Activated gamma-delta T cell (primary cell): ENCODE measurements around the gene MYO3B.
"Not testable (repeated sequence)": the region's sequence is repeated elsewhere in the genome, so short reads cannot be mapped to it uniquely, and the experiment has no call there.

Experiments used
- DNase-seq: peaks from one replicate; lab custom pipeline; 2025; lab: John Stamatoyannopoulos, UW

MYO3B gene

DNA sequence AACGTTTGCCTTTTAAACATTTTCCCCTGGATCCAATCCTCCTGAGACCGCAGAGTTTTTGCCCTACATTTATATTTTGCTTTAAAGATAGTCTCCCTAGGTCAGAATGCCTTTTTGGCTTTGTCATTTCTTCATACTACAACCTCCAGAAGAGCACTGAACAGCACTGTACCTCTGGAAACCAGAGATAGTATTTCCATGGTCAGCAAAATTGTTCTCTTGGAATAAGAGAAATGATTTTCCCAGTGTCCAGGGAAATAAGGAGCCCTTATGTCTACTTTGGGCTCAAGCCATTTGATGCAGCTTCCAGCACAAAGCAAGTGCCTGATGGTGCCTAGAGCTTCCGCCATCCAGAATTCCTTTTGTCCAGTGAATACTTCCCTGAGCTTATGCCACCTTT lies 461.7 kb downstream of the MYO3B start:
- DNase-seq: no peak

GRCh38 chr2:170641961-170642360 lies 464.0 kb downstream of the MYO3B start:
- no peak for DNase-seq

DNA sequence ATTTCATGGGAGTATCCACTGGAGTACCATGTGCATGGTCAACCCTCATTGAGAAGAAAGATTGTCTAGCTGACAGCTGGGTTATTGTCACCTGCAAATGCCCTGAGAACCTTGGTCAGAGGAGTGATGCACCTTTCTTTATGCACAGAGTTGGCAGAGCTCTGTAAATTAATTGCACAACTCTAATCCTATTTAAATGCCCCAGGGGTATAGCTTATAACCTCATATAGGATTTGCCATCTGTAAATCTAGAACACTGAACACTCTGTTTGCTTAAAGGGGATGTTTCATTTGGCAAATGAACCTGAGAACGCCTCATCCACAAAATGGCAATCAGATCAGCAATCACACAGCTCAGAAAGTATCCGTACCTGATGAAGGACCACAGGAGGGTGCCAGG lies 465.4 kb downstream of the MYO3B start:
- no peak for DNase-seq

GRCh38 chr2:170647741-170648436 lies 469.9 kb downstream of the MYO3B start:
- no peak for DNase-seq

- no peak for DNase-seq
These were observed 473.8 kb downstream of the MYO3B start for GRCh38 chr2:170651624-170652325.

- DNase-seq: no peak
These were observed 474.9 kb downstream of the MYO3B start for GRCh38 chr2:170652637-170653417.

DNA sequence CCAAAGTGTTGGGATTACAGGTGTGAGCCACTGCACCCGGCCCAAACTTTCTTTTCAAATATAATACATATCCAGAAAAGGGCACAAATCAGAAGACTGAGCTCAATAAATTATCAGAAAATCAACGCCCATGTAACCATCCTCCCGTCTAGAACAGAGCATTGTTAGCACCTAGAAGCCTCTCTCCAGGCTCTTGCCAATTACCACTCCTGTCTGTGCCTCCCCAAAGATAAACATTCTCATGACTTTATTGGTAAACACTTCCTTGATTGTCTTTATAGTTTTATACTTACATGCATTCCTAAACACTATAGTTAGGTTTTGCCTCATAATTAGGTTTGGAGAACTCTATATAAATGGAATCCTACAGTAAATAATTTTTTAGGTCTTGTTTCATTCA lies 478.7 kb downstream of the MYO3B start:
- no peak for DNase-seq

- DNase-seq: no peak
These were observed 482.5 kb downstream of the MYO3B start for GRCh38 chr2:170660409-170660808.

- DNase-seq: no peak
These were observed 487.8 kb downstream of the MYO3B start for GRCh38 chr2:170665743-170666142.

DNA sequence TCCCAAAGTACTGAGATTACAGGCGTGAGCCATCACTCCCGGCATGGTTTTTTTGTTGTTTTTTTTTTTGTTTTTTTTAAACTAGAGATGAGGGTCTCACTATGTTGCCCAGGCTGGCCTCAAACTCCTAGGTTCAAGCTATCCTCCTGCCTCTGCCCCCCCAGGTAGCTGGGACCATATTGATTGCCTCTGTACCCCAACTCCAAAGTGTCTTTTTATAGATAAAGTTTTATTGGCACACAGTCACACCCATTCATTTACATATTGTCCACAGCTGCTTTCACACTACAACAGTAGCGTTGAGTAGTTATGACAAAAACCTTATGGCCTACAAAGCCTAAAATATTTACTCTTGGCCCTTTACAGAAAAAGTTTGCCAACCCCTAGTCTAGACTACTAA lies 492.0 kb downstream of the MYO3B start:
- no peak for DNase-seq

DNA sequence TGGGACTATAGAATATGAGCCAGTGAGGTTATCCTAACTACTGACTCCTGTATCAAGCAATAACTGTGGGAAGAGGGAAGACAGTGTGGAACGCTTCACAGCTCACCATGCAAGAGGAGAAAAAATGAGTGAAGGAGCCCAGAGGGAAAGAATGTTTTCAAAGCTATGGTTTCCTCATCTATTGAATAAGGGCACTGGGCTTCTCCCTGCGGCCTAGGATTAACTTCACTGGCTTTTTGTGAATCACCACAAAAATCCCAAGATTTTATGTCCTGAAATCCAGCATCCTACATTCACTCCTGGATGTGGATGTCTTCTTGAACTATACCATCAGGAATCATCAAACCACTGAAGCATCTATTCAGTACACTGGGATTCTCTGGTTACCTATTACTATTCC lies 492.7 kb downstream of the MYO3B start:
- DNase-seq: no peak

DNA sequence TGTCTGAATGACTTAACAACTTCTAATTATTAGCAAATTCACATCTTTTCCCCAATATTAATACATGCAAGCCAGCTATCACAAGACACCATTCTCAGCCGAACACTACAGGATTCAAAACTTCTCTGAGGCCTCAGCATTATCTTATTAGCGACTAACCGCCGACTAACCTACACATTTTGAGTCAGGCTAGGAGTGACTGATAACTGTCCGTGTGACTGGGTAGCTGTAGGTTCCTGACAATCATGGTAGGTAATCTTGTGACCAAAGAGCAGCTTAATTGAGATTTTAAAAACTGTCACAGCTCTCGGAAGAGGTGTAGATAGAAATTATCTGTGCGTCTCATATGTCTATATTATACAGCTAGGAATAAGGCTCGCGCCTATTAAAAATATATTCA lies 493.1 kb downstream of the MYO3B start:
- no peak for DNase-seq

GRCh38 chr2:170674282-170674681 lies 496.3 kb downstream of the MYO3B start:
- DNase-seq: not testable (repeated sequence)

DNA sequence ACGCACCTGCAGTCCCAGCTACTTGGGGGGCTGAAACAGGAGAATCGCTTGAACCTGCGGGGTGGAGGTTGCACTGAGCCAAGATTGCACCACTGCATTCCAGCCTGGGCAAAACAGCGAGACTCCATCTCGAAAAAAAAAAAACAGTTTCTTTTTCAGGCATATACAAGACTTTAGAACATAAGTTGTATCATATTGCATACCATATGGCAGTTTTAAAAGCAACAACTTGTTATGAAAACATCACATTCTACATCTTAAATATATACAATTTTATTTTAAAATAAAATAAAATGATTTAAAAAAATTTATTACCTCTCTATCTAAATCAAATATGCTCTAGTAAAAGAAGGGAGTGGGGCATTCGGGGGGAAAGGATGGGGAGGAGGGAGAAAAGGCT lies 497.8 kb downstream of the MYO3B start:
- no peak for DNase-seq

GRCh38 chr2:170679607-170680079 lies 501.7 kb downstream of the MYO3B start:
- no peak for DNase-seq

DNA sequence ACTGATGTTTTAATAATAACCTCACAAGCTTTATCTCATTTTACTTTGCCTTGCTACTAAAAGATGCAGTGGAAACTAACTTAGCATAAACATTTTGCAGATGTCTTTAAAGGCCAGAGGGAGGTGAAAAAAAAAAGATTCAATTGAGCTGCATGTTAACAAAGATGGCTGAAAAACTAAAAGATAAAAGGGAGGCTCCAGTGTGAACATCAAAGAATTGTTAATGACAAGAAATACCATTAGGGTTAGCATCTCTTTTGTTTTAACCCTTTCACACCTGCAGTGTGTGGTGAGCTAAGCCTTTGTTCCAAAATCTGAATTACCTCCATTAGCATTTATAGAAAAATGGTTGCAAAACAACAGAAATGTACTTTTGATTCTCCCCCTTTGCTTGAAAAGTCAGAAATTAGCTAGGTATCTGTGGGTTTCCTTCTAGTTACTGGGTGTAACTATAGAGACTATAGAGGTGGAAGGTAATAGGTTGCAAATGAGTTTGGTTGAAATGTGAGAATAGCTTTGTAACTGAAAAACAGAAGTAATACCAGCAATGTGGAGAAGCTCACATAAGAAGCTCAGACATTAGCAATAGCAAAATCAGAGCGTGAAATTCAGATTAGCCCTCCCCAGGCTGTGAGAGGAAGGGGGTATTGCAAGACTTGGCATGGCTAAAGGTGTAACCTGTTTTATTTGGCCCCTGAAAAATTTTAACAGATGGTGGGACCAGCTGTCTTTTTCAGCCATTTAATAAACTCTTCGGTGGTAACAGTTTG lies 502.4 kb downstream of the MYO3B start:
- DNase-seq: no peak

- DNase-seq: no peak
These were observed 503.4 kb downstream of the MYO3B start for GRCh38 chr2:170681311-170681710.

DNA sequence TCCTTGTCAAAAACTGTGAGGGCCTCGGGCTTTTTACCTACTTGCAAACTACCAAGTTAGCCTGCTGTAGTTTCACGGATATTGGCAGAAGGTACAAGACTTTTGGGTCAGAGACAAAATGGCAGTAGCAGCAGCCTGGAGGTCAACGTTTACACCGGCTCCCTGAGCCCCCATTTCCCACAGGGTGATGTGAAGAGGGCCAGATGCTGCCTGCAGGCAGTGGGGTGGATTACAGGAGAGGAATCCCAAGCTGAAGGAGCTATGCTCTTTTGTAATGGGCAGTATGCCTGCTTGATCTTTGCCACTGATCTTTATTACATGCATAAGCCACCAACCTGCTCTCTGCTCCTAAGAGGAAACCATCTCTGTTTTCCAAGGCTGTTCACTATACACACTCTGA lies 507.6 kb downstream of the MYO3B start:
- no peak for DNase-seq

DNA sequence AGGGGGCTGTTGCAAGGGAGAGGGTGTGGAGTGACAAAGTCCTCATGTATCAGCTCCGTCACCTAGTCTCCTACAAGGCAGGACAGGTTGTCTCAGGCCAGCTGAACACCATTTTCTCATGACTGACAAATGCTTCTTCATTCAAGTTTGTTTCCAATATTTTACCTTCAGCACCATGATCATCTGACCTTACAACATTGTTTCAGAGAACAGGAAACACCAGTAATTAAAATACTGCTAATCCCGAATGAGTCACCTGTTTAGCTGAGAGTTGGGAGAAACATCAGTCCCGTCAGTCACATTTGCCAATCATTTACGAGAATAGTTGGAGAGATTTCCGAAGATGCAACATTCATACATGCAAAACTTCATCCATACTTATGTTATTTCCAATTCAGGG lies 511.5 kb downstream of the MYO3B start:
- DNase-seq: no peak

DNA sequence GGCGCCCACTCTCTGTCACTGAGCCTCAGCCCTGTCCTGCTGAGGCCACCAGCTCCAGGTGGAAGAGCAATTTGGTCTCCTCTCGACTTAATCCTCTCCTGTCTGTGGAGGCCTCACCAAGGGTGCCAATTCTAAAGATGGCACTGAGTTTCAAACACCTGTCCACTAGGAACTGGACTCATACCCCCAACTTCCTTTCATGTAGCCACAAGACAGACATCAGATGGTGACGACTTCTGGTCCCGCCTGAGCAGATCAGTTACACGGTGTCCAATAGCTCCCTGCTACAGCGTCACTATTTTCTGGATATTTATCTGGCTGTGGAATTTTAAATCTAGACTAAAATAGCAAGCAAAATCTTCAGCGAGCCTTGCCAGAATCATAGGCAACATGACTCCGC lies 512.7 kb downstream of the MYO3B start:
- no peak for DNase-seq

DNA sequence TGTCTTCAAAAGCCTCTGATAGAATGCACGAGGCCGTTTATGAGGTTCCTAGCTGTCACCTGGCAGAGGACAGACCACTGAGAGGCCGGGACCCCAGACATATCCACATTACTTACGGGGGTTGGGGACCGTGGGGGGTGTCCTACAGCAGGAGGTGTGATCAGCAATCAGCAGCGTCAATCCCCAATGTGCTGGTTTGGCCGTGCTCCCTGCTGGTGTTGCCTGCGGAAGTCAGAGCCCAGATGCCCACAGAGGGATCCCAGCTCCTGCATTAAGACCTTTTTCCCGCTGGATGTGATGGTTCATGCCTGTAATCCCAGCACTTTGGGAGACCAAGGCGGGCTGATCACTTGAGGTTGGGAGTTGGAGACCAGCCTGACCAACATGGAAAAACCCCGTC lies 516.4 kb downstream of the MYO3B start:
- DNase-seq: no peak
